GM23248 (cell line): ENCODE results near the gene NT5DC1.

Experiments used
- EZH2 ChIP-seq: fragments of 200-600 bp; sonication (generic); IDR thresholded peaks from 2 replicates; pipeline ENCODE4 v1.6.1; 2018; ENCODE audit warnings: antibody characterized with exemption, mild to moderate bottlenecking; ENCODE audit not compliant: insufficient read depth, poor library complexity, severe bottlenecking
- EZH2phosphoT487 ChIP-seq: fragments of 200-600 bp; sonication (generic); IDR thresholded peaks from 2 replicates; pipeline ENCODE4 v1.6.1; 2018; ENCODE audit warnings: antibody characterized with exemption, moderate library complexity, mild to moderate bottlenecking, low read depth; ENCODE audit not compliant: insufficient read depth

GRCh38 chr6:116144605-116145004 lies 44.0 kb downstream of the NT5DC1 start:
- no peak for TF ChIP-seq EZH2
- no peak for TF ChIP-seq EZH2phosphoT487
